Stimulated activated CD4-positive, alpha-beta T cell treated with anti-CD3 and anti-CD28 coated beads, Interleukin-1b, Interleukin-23, amount 100 ng/mL, for 48 hours (primary cell): ENCODE data around the gene ARHGEF39.
A peak's percentile ranks its signal among the peaks of the same experiment; 100 is the strongest.
"Not testable (repeated sequence)": the region's sequence is repeated elsewhere in the genome, so short reads cannot be mapped to it uniquely, and the experiment has no call there.

Experiments
- DNase-seq: peaks from one replicate; pipeline ENCODE4 v3.0.0-alpha.2; 2020

Gene ARHGEF39

GRCh38 chr9:35649431-35650340, 15.3 kb downstream of the ARHGEF39 start:
- peak; percentile 36 for DNase-seq

- DNase-seq, result peak; percentile 89
These were observed 18.3 kb downstream of the ARHGEF39 start for GRCh38 chr9:35646533-35647265.

GRCh38 chr9:35646153-35646532, 18.9 kb downstream of the ARHGEF39 start:
- DNase-seq, result no peak

GRCh38 chr9:35645736-35646135, 19.3 kb downstream of the ARHGEF39 start:
- not testable (repeated sequence) for DNase-seq

GRCh38 chr9:35643046-35643445, 21.9 kb downstream of the ARHGEF39 start:
- no peak for DNase-seq

- not testable (repeated sequence) for DNase-seq
These were observed 23.5 kb downstream of the ARHGEF39 start for GRCh38 chr9:35641478-35641877.

GRCh38 chr9:35640431-35640830, 24.6 kb downstream of the ARHGEF39 start:
- DNase-seq, result not testable (repeated sequence)

- no peak for DNase-seq
These were observed 25.4 kb downstream of the ARHGEF39 start for GRCh38 chr9:35639631-35640030.

- not testable (repeated sequence) for DNase-seq
These were observed 25.8 kb downstream of the ARHGEF39 start for GRCh38 chr9:35639225-35639624.

- not testable (repeated sequence) for DNase-seq
These were observed 26.2 kb downstream of the ARHGEF39 start for GRCh38 chr9:35638751-35639150.

- DNase-seq, result not testable (repeated sequence)
These were observed 27.5 kb downstream of the ARHGEF39 start for GRCh38 chr9:35637427-35637955.

- DNase-seq, result not testable (repeated sequence)
These were observed 28.1 kb downstream of the ARHGEF39 start for GRCh38 chr9:35636877-35637246.

- DNase-seq, result no peak
These were observed 28.7 kb downstream of the ARHGEF39 start for GRCh38 chr9:35636135-35636876.

- DNase-seq, result no peak
These were observed 29.3 kb downstream of the ARHGEF39 start for GRCh38 chr9:35635730-35636129.

GRCh38 chr9:35629597-35629996, 35.4 kb downstream of the ARHGEF39 start:
- no peak for DNase-seq

GRCh38 chr9:35628389-35628991, 36.5 kb downstream of the ARHGEF39 start:
- DNase-seq, result no peak

GRCh38 chr9:35627575-35627974, 37.4 kb downstream of the ARHGEF39 start:
- DNase-seq, result no peak

GRCh38 chr9:35619800-35620158, 45.2 kb downstream of the ARHGEF39 start:
- DNase-seq, result no peak

GRCh38 chr9:35618854-35619799, 45.9 kb downstream of the ARHGEF39 start:
- peak; percentile 52 for DNase-seq

GRCh38 chr9:35618325-35618727, 46.7 kb downstream of the ARHGEF39 start, which contains the start of gene CD72:
Gene CD72 (minus strand): TSS chr9:35618413. CDS start chr9:35618303, 110 bp downstream.
- no peak for DNase-seq

GRCh38 chr9:35617548-35617947, 47.4 kb downstream of the ARHGEF39 start:
- no peak for DNase-seq
